Endothelial cell of umbilical vein (primary cell): ENCODE measurements around the gene ST6GALNAC4. TPM values are rescaled to one million over a fixed set of nuclear protein-coding genes. Genes with fewer than 3 reads are reported as not detected.

Experiments used
- BruUV-seq: library from RNA; stranded (reverse); fragments of 400-500 nt; replicated peaks from 2 replicates; lab custom pipeline; 2021; lab: Mats Ljungman, UMichigan
- CTCF ChIA-PET: fragments of 300-600, 350-600 bp; sonication (Branson Sonifier 250); formaldehyde crosslinking; loops from one replicate; lab custom pipeline; 2021; ENCODE audit warnings: antibody characterized with exemption, inconsistent platforms; lab: Charles Lee
- POLR2A ChIA-PET: fragments of 300-600, 350-600 bp; sonication (Branson Sonifier 250); formaldehyde crosslinking; loops from one replicate; lab custom pipeline; 2021; ENCODE audit warnings: antibody characterized with exemption, inconsistent platforms; lab: Charles Lee
- DNase-seq: peaks from one replicate; pipeline ENCODE4 v3.0.0-alpha.2; 2011; ENCODE audit warnings: low read depth, low spot score
- FAIRE-seq: peaks from 2 replicates; lab custom pipeline; 2011; peaks lifted over from hg19 to GRCh38; lab: Jason Lieb, UNC
- H2AFZ ChIP-seq: 2 replicates; pipeline ENCODE4 v1.6.0; 2012; ENCODE audit warnings: low read depth, low read length, control low read depth, inconsistent platforms
- H3K27ac ChIP-seq: 2 replicates; pipeline ENCODE4 v1.5.1; 2011; ENCODE audit warnings: low read depth, mild to moderate bottlenecking, control low read depth, low read length, moderate library complexity; ENCODE audit not compliant: insufficient read depth
- H3K27me3 ChIP-seq, 2 experiments: 2 replicates each; pipeline versions ENCODE4 v1.6.0 to v1.6.1; 2011; ENCODE audit warnings: low read length in 2 of 2, mixed read lengths in 1 of 2; ENCODE audit not compliant: control insufficient read depth in 2 of 2, insufficient read depth in 2 of 2
- H3K36me3 ChIP-seq, 2 experiments: 2 replicates in 1 of 2; 3 replicates in 1 of 2; pipeline ENCODE4 v1.5.1; 2011; ENCODE audit warnings: low read length in 2 of 2, mild to moderate bottlenecking in 1 of 2, moderate library complexity in 1 of 2; ENCODE audit not compliant: control insufficient read depth in 2 of 2, insufficient read depth in 2 of 2; ENCODE audit errors: extremely low read depth in 1 of 2
- H3K4me1 ChIP-seq: 3 replicates; pipeline ENCODE4 v1.5.1; 2011; ENCODE audit warnings: mild to moderate bottlenecking, low read length; ENCODE audit not compliant: control insufficient read depth, insufficient read depth; ENCODE audit errors: extremely low read depth
- H3K4me2 ChIP-seq: 2 replicates; pipeline ENCODE4 v1.6.1; 2011; ENCODE audit warnings: low read length, control low read depth, mixed read lengths; ENCODE audit not compliant: insufficient read depth
- H3K4me3 ChIP-seq, 3 experiments: fragments of 200-600 bp in 1 of 3; sonication (generic), shearing (Covaris generic) in 1 of 3; replicated peaks in 1 of 3; 2 replicates each; pipeline ENCODE4 v1.5.1; 2011 to 2016; ENCODE audit warnings: control low read depth in 3 of 3, low read length in 3 of 3, mild to moderate bottlenecking in 2 of 3, inconsistent platforms in 1 of 3, low read depth in 1 of 3, moderate library complexity in 1 of 3; ENCODE audit not compliant: insufficient read depth in 1 of 3
- H3K79me2 ChIP-seq: 2 replicates; pipeline ENCODE4 v1.6.0; 2012; ENCODE audit warnings: low read length, inconsistent platforms; ENCODE audit not compliant: control insufficient read depth, insufficient read depth
- H3K9ac ChIP-seq: replicated peaks from 2 replicates; pipeline ENCODE3; 2011; ENCODE audit warnings: low read length, control low read depth; ENCODE audit not compliant: insufficient read depth; ENCODE audit errors: extremely low read depth
- H3K9me1 ChIP-seq: replicated peaks from 3 replicates; pipeline ENCODE4 v1.6.0; 2011; ENCODE audit warnings: mild to moderate bottlenecking, low read length; ENCODE audit not compliant: control insufficient read depth, insufficient read depth; ENCODE audit errors: extremely low read depth
- H3K9me3 ChIP-seq: replicated peaks from 2 replicates; pipeline ENCODE4 v1.5.1; 2012; ENCODE audit warnings: low read length, inconsistent platforms; ENCODE audit not compliant: control insufficient read depth, insufficient read depth
- H4K20me1 ChIP-seq: replicated peaks from 2 replicates; pipeline ENCODE3; 2011; ENCODE audit warnings: mild to moderate bottlenecking, low read length; ENCODE audit not compliant: control insufficient read depth, insufficient read depth; ENCODE audit errors: extremely low read depth
- CTCF ChIP-seq, 2 donors: IDR thresholded peaks; 1 replicate in 1 of 2; 2 replicates in 1 of 2; pipeline ENCODE4 v1.5.1; 2011; ENCODE audit warnings: low read length in 2 of 2, mild to moderate bottlenecking in 2 of 2, moderate library complexity in 2 of 2, control low read depth in 1 of 2, inconsistent platforms in 1 of 2, low read depth in 1 of 2; ENCODE audit not compliant: insufficient read depth in 1 of 2; ENCODE audit errors: extremely low read depth in 1 of 2
- EZH2 ChIP-seq: IDR thresholded peaks from 2 replicates; pipeline ENCODE4 v1.6.1; 2012; ENCODE audit warnings: borderline replicate concordance, low read depth, mild to moderate bottlenecking, moderate library complexity, low read length, inconsistent platforms; ENCODE audit not compliant: severe bottlenecking
- FOS ChIP-seq: IDR thresholded peaks from 2 replicates; pipeline ENCODE4 v1.6.1; 2011; ENCODE audit warnings: mild to moderate bottlenecking, low read length, moderate library complexity, borderline replicate concordance; ENCODE audit not compliant: insufficient read depth
- GATA2 ChIP-seq: IDR thresholded peaks from 2 replicates; pipeline ENCODE4 v1.7.0; 2011; ENCODE audit warnings: low read depth, mild to moderate bottlenecking, moderate library complexity, mixed read lengths, low read length; ENCODE audit not compliant: insufficient read length, insufficient read depth
- JUN ChIP-seq: IDR thresholded peaks from 2 replicates; pipeline ENCODE4 v1.6.1; 2011; ENCODE audit warnings: borderline replicate concordance, low read depth; ENCODE audit not compliant: insufficient read length, insufficient read depth
- MAX ChIP-seq: IDR thresholded peaks from 2 replicates; pipeline ENCODE4 v1.6.1; 2011; ENCODE audit not compliant: insufficient read depth, insufficient read length
- MYC ChIP-seq: IDR thresholded peaks from one replicate; pipeline ENCODE4 v1.6.1; 2011; ENCODE audit warnings: mild to moderate bottlenecking, low read depth, low read length
- POLR2A ChIP-seq: IDR thresholded peaks from 2 replicates; pipeline ENCODE4 v1.6.1; 2012; ENCODE audit warnings: low read depth, mild to moderate bottlenecking, control low read depth, low read length
- POLR2AphosphoS5 ChIP-seq: IDR thresholded peaks from 2 replicates; pipeline ENCODE4 v1.6.1; 2012; ENCODE audit warnings: low read depth, mild to moderate bottlenecking, control low read depth, low read length, moderate library complexity; ENCODE audit not compliant: insufficient read depth
- dilution Hi-C: fragments of 300-500 bp; cut with MboI; formaldehyde crosslinking; loops from one replicate; pipeline ENCODE4 v1.15.0; 2019; ENCODE audit warnings: low sequenced_read_pairs; ENCODE audit not compliant: extremely low pct_ligation_motif_present
- intact Hi-C: fragments of 100-400 bp; cut with micrococcal nuclease; formaldehyde crosslinking; loops from one replicate; pipeline ENCODE4 v1.10.0; 2022
- polyA plus RNA-seq, 4 experiments: library from polyadenylated mRNA; depleted of rRNA in 3 of 4; stranded (reverse) in 3 of 4; unstranded in 1 of 4; fragments of >200 nt; gene quantifications; 2 replicates each; pipeline versions ENCODE4 v1.2.1 to v1.2.3, GENCODE V29; 2011 to 2012; ENCODE audit warnings: missing spikeins in 1 of 4
- total RNA-seq: library from RNA; stranded (reverse); gene quantifications from 2 replicates; pipeline ENCODE4 v1.2.3, GENCODE V29; 2021

The ST6GALNAC4 gene
- total and polyA plus RNA-seq, 2 donors (not counting 3 experiments of a cell fraction or from before 2014, with no cell fraction given): 45.9 to 85.3 TPM

DNA sequence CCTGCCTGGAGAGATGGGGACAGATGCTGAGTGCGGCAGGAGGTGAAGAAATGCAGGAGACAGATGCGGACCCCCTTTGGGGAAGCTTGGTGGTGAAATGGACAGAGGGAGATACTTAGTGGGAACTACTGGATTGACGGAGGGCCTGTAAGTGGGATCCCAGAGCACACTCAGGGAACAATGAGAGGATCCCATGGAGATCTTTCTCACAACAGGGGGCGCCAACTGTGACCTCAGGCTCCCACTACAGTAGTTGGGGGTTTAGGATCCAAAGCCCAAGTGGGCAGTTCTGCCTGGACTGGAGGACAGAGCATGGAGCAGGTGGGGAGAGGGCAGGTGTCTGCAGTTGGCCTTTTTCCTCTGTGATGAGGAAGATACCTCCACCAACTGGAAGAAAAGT is 17.4 kb upstream of the ST6GALNAC4 start:
- Histone ChIP-seq H3K9me1 (no peaks in the 10 kb centered on the region), H3K9me3 (no peaks in the 10 kb centered on the region), H3K4me3 (no peak overlapping the region), H3K27me3 (no peaks in the 10 kb centered on the region), H3K36me3 (peaks cover 0 to 3% of the 10 kb centered on the region in 2 experiments), H3K4me1 (peaks cover 37% of the 10 kb centered on the region), H3K4me2 (no peak overlapping the region), H3K79me2 (peaks cover 21% of the 10 kb centered on the region), H3K9ac (no peak overlapping the region), H3K27ac (no peak overlapping the region), H2AFZ (no peak overlapping the region), H4K20me1 (no peaks in the 10 kb centered on the region)
- dilution Hi-C loops: no loop called here
- no peak for FAIRE-seq
- TF ChIP-seq POLR2AphosphoS5 (no peak), MAX (no peak), CTCF (IDR thresholded peaks at IDR 0.05; ENCODE audit: extremely low read depth in 1 of 2, insufficient read depth in 1 of 2, low read depth in 1 of 2, low read length in 2 of 2) (no peak), MYC (no peak), EZH2 (no peak), JUN (no peak), POLR2A (no peak), FOS (no peak), GATA2 (no peak)
- ChIA-PET CTCF (interaction anchor here (1.2 kb wide), 1 partner anchor 101 kb away, joined by 4 read pairs; no protein-coding TSS in a partner anchor), POLR2A (no interaction called here)
- BruUV-seq: no TSS peak
- DNase-seq: no peak
- intact Hi-C loops: no loop called here
